ENCODE measurements around the gene UNC13C. TPM values are rescaled to one million over a fixed set of nuclear protein-coding genes. Genes with fewer than 3 reads are reported as not detected.

The UNC13C gene
- total RNA-seq, 1 donor from 2014 or later: 0.18 TPM

DNA sequence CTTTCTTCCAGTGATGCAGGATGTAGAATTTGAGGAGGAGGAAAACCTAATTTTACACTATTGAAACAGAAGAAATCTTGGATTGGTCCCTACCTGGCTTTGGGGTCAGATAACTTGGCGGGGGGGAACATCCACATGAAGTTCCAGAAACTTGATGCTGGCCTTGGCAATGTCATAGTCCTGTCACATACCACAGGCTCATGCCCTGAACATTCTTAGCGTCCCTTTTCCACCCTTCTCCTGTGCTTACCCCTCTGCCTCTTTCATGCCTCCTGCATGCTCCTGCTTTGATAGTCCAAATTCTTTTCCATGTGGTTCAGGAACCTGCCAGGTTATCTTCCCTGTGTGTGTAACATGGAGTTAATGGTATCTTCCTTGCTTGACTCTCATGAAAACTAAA is 110.6 kb downstream of the UNC13C start:
- Mint-ChIP-seq H3K4me3 (ENCODE audit: unreplicated experiment) (no peak overlapping the region), H3K36me3 (ENCODE audit: low read depth, unreplicated experiment) (no peaks in the 10 kb centered on the region), H3K4me1 (ENCODE audit: low read depth, unreplicated experiment) (no peaks in the 10 kb centered on the region), H3K27me3 (ENCODE audit: low read depth, unreplicated experiment) (no peaks in the 10 kb centered on the region), H3K9me3 (ENCODE audit: unreplicated experiment) (no peaks in the 10 kb centered on the region), H3K27ac (ENCODE audit: unreplicated experiment) (no peak overlapping the region)
- Histone ChIP-seq H3K9ac (ENCODE audit: low read length) (no peak overlapping the region), H3K79me2 (ENCODE audit: insufficient read depth, low read length) (no peaks in the 10 kb centered on the region), H3K27me3 (ENCODE audit: insufficient read depth, low read length) (no peaks in the 10 kb centered on the region), H3K4me3 (ENCODE audit: insufficient read depth, low read depth, low read length) (no peak overlapping the region), H3K4me1 (ENCODE audit: insufficient read depth, low read length) (no peaks in the 10 kb centered on the region), H3K36me3 (ENCODE audit: insufficient read depth, low read length) (no peaks in the 10 kb centered on the region), H3K9me3 (ENCODE audit: insufficient read depth, low read depth, low read length) (no peaks in the 10 kb centered on the region), H4K20me1 (ENCODE audit: insufficient read depth, low read length) (no peaks in the 10 kb centered on the region), H3K4me2 (ENCODE audit: low read length) (no peak overlapping the region), H3K27ac (ENCODE audit: low read depth, low read length) (no peak overlapping the region), H2AFZ (ENCODE audit: low read depth, low read length) (no peak overlapping the region)
- DNase-seq (ENCODE audit: low read depth) (no peak), FAIRE-seq (no peak)
- TF ChIP-seq EZH2 (IDR thresholded peaks at IDR 0.05; ENCODE audit: insufficient read depth, low read length): no peak
- TF ChIP-seq, protein P1, sequence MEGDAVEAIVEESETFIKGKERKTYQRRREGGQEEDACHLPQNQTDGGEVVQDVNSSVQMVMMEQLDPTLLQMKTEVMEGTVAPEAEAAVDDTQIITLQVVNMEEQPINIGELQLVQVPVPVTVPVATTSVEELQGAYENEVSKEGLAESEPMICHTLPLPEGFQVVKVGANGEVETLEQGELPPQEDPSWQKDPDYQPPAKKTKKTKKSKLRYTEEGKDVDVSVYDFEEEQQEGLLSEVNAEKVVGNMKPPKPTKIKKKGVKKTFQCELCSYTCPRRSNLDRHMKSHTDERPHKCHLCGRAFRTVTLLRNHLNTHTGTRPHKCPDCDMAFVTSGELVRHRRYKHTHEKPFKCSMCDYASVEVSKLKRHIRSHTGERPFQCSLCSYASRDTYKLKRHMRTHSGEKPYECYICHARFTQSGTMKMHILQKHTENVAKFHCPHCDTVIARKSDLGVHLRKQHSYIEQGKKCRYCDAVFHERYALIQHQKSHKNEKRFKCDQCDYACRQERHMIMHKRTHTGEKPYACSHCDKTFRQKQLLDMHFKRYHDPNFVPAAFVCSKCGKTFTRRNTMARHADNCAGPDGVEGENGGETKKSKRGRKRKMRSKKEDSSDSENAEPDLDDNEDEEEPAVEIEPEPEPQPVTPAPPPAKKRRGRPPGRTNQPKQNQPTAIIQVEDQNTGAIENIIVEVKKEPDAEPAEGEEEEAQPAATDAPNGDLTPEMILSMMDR (IDR thresholded peaks at IDR 0.05; ENCODE audit: insufficient read depth, low read depth, low read length): no peak

DNA sequence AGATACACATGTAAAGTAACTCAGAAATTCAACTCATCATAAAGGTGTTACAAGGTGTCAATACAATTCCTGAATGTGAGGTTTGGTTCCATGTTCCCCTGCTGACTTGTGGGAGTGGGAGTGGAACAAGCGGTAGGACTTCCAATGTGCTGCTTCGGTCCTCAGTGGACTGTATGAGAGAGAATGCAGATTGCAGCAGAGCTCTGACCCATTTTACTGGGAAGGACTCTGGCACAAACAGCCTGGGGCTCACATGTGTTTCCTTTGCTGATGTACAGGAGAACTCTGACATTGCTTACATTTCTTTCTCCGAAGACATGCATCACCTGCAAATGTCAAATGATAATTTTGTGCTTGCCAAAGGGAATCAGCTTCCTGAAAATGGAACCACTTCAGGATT is 111.5 kb downstream of the UNC13C start:
- Histone ChIP-seq H3K4me3 (ENCODE audit: insufficient read depth, low read depth, low read length) (no peak overlapping the region), H3K9ac (ENCODE audit: low read length) (no peak overlapping the region), H3K4me2 (ENCODE audit: low read length) (no peak overlapping the region), H3K79me2 (ENCODE audit: insufficient read depth, low read length) (no peaks in the 10 kb centered on the region), H3K27ac (ENCODE audit: low read depth, low read length) (no peak overlapping the region), H4K20me1 (ENCODE audit: insufficient read depth, low read length) (no peaks in the 10 kb centered on the region), H3K4me1 (ENCODE audit: insufficient read depth, low read length) (no peaks in the 10 kb centered on the region), H2AFZ (ENCODE audit: low read depth, low read length) (no peak overlapping the region), H3K9me3 (ENCODE audit: insufficient read depth, low read depth, low read length) (no peaks in the 10 kb centered on the region), H3K36me3 (ENCODE audit: insufficient read depth, low read length) (no peaks in the 10 kb centered on the region), H3K27me3 (ENCODE audit: insufficient read depth, low read length) (no peaks in the 10 kb centered on the region)
- H3K27me3 Mint-ChIP-seq (ENCODE audit: low read depth, unreplicated experiment): no peaks in the 10 kb centered on the region
- no peak for TF ChIP-seq EZH2 (IDR thresholded peaks at IDR 0.05; ENCODE audit: insufficient read depth, low read length)
- TF ChIP-seq, protein P1 (IDR thresholded peaks at IDR 0.05; ENCODE audit: insufficient read depth, low read depth, low read length): no peak
- FAIRE-seq: no peak
- no peak overlapping the region for H3K27ac Mint-ChIP-seq (ENCODE audit: unreplicated experiment)
- H3K4me1 Mint-ChIP-seq (ENCODE audit: low read depth, unreplicated experiment): no peaks in the 10 kb centered on the region
- no peak overlapping the region for H3K4me3 Mint-ChIP-seq (ENCODE audit: unreplicated experiment)
- H3K9me3 Mint-ChIP-seq (ENCODE audit: unreplicated experiment): no peaks in the 10 kb centered on the region
- DNase-seq (ENCODE audit: low read depth): no peak
- H3K36me3 Mint-ChIP-seq (ENCODE audit: low read depth, unreplicated experiment): no peaks in the 10 kb centered on the region

DNA sequence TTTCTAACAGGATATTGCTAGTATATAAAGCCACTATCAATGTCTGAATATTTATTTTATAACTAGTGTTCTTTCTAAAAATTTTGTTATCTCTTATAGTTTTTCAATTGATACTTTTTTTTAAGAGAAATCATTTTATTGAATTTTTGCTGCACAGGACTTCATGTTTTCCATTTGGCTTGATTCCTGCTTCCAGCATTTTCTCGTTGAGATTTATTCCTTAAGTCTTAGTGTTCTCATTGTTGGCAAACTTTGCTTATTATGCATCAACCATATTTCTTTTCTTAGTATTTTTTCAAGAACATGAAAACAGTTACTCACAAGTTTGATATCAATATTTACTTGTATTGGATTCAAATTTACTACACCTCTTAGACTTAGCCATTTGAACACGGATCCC is 113.4 kb downstream of the UNC13C start:
- H2AFZ ChIP-seq (ENCODE audit: low read depth, low read length): no peak overlapping the region
- no peaks in the 10 kb centered on the region for H3K27me3 Mint-ChIP-seq (ENCODE audit: low read depth, unreplicated experiment)
- H3K4me2 ChIP-seq (ENCODE audit: low read length): no peak overlapping the region
- H3K27ac Mint-ChIP-seq (ENCODE audit: unreplicated experiment): no peak overlapping the region
- DNase-seq (ENCODE audit: low read depth) (no peak), FAIRE-seq (no peak)
- no peaks in the 10 kb centered on the region for H3K4me1 Mint-ChIP-seq (ENCODE audit: low read depth, unreplicated experiment)
- H4K20me1 ChIP-seq (ENCODE audit: insufficient read depth, low read length): no peaks in the 10 kb centered on the region
- no peak overlapping the region for H3K4me3 ChIP-seq (ENCODE audit: insufficient read depth, low read depth, low read length)
- H3K4me3 Mint-ChIP-seq (ENCODE audit: unreplicated experiment): no peak overlapping the region
- H3K4me1 ChIP-seq (ENCODE audit: insufficient read depth, low read length): no peaks in the 10 kb centered on the region
- no peaks in the 10 kb centered on the region for H3K36me3 ChIP-seq (ENCODE audit: insufficient read depth, low read length)
- no peaks in the 10 kb centered on the region for H3K36me3 Mint-ChIP-seq (ENCODE audit: low read depth, unreplicated experiment)
- no peaks in the 10 kb centered on the region for H3K9me3 ChIP-seq (ENCODE audit: insufficient read depth, low read depth, low read length)
- no peaks in the 10 kb centered on the region for H3K27me3 ChIP-seq (ENCODE audit: insufficient read depth, low read length)
- H3K27ac ChIP-seq (ENCODE audit: low read depth, low read length): no peak overlapping the region
- H3K9ac ChIP-seq (ENCODE audit: low read length): no peak overlapping the region
- no peaks in the 10 kb centered on the region for H3K9me3 Mint-ChIP-seq (ENCODE audit: unreplicated experiment)
- TF ChIP-seq, protein P1 (IDR thresholded peaks at IDR 0.05; ENCODE audit: insufficient read depth, low read depth, low read length): no peak
- no peak for TF ChIP-seq EZH2 (IDR thresholded peaks at IDR 0.05; ENCODE audit: insufficient read depth, low read length)
- H3K79me2 ChIP-seq (ENCODE audit: insufficient read depth, low read length): no peaks in the 10 kb centered on the region

Measured in astrocyte (in vitro differentiated cells and primary cell).